GM18508 (cell line): ENCODE measurements around the gene CPNE1.

ENCODE experiments used
- ATAC-seq: cut with Tn5 transposase; IDR thresholded peaks from one replicate; pipeline ENCODE4 v1.9.1; 2021; ENCODE audit warnings: moderate number of reproducible peaks; ENCODE audit not compliant: insufficient read depth, unreplicated experiment

Gene CPNE1

GRCh38 chr20:35601990-35602389 lies 62.7 kb downstream of the CPNE1 start:
- ATAC-seq = no peak

- no peak for ATAC-seq
Measured at GRCh38 chr20:35600993-35601973, 63.4 kb downstream of the CPNE1 start.

- ATAC-seq = no peak
Measured at GRCh38 chr20:35600176-35600992, 64.3 kb downstream of the CPNE1 start.

GRCh38 chr20:35599776-35600120 lies 65.0 kb downstream of the CPNE1 start:
- no peak for ATAC-seq

- no peak for ATAC-seq
Measured at GRCh38 chr20:35598899-35599775, 65.6 kb downstream of the CPNE1 start.

- no peak for ATAC-seq
Measured at GRCh38 chr20:35598476-35598875, 66.2 kb downstream of the CPNE1 start.

GRCh38 chr20:35597186-35597585 lies 67.5 kb downstream of the CPNE1 start:
- no peak for ATAC-seq

- ATAC-seq = no peak
Measured at GRCh38 chr20:35595901-35596300, 68.8 kb downstream of the CPNE1 start.

- ATAC-seq = no peak
Measured at GRCh38 chr20:35595456-35595855, 69.2 kb downstream of the CPNE1 start.

GRCh38 chr20:35592339-35592974 lies 72.2 kb downstream of the CPNE1 start:
- ATAC-seq = no peak

GRCh38 chr20:35588397-35588796 lies 76.3 kb downstream of the CPNE1 start:
- no peak for ATAC-seq

GRCh38 chr20:35587436-35587835 lies 77.3 kb downstream of the CPNE1 start:
- no peak for ATAC-seq

GRCh38 chr20:35586751-35587425 lies 77.8 kb downstream of the CPNE1 start:
- no peak for ATAC-seq

- no peak for ATAC-seq
Measured at GRCh38 chr20:35583636-35584560, 80.8 kb downstream of the CPNE1 start.

GRCh38 chr20:35582741-35583404 lies 81.8 kb downstream of the CPNE1 start:
- ATAC-seq = no peak

GRCh38 chr20:35582131-35582530 lies 82.6 kb downstream of the CPNE1 start:
- ATAC-seq = no peak

- ATAC-seq = no peak
Measured at GRCh38 chr20:35579196-35579595, 85.5 kb downstream of the CPNE1 start.

- ATAC-seq = no peak
Measured at GRCh38 chr20:35578469-35578868, 86.2 kb downstream of the CPNE1 start.
